NCI-H1105 (cell line): ENCODE measurements around the gene SNRNP70.

Experiments used
- DNase-seq: peaks from one replicate; lab custom pipeline; 2025; lab: John Stamatoyannopoulos, UW

The SNRNP70 gene

GRCh38 chr19:49148784-49149651, 63.8 kb downstream of the SNRNP70 start:
- DNase-seq = peak; percentile 95

DNA sequence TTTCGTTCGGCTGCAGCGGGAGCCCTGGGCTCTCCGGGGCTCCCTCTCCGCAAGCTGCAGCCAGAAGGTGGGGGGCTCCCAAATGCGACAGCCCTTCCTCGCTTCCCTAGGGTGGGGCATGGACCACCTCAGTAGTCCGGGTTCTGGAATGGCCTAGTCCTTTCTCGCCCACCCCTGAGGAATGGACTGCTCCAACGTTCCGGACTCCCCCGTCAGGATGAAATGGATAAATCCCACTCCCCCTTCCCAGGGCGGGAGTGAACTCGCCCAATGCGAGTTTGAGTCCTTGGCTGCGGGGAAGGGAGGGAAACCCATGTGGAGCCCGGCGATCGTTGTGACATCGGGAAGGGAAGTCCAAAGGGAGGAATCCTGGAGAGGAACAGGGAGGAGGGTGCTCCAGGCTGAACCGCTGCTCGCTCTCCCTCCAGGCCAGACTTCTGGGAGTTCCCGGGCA, 64.4 kb downstream of the SNRNP70 start:
- peak; percentile 79 for DNase-seq

- DNase-seq = peak; percentile 81
Measured at GRCh38 chr19:49150106-49150943, 65.1 kb downstream of the SNRNP70 start.

- DNase-seq = no peak
Measured at GRCh38 chr19:49150944-49151243, 65.6 kb downstream of the SNRNP70 start.

- peak; percentile 68 for DNase-seq
Measured at GRCh38 chr19:49151267-49152118, 66.2 kb downstream of the SNRNP70 start.

DNA sequence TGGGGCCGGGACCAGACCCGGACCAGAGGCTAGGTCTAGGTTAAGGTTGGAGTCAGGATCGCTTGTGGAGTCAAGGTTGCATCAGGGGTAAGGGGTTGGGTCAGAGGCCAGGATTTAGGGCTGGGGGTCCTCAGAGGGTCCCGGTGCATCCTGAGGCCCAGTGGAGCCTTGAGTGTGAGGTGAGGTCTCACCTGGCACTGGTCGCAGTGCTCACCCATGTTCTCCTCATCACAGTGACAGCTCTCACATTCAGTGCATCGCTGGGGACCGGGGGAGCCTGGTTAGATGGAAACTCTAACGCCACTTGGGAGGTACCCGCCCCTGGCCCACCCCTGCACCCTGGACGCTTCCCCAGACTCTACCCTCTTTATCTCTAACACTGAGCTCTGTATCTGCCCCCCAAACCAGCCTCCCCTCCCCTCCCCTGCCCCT, 66.9 kb downstream of the SNRNP70 start:
- DNase-seq = no peak

- no peak for DNase-seq
Measured at GRCh38 chr19:49153167-49153809, 68.0 kb downstream of the SNRNP70 start.

- DNase-seq = no peak
Measured at GRCh38 chr19:49154279-49154678, 69.0 kb downstream of the SNRNP70 start.

- no peak for DNase-seq
Measured at GRCh38 chr19:49155005-49155819, 70.0 kb downstream of the SNRNP70 start, which contains the start of gene HRC. Gene HRC (minus strand): TSS chr19:49155396. CDS start chr19:49155237, 159 bp downstream.

DNA sequence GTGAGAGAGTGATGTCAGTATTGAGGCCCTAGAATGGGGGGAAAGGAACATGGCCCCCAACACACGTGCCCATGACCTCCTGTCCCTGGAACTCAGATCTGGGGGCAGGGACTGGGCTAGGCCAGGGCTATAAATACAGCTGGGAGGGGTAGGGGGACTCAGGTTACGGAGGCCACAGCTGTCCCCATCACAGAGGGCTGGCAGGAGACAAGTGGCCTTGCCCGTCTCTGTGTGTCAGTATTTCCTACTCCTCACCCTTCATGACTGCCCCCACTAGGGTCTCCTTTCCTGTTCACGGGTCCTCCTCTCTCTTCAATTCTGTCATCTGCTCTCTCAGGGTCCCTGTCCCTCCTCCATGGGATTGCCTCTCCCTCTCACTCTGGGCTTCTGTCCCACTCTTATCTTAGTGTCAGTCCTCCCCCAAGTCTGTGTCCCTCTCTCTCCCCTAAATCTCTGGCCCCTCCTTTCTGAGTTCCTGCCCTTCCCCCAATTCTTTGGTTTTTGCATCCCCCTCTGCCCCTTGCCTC, 70.6 kb downstream of the SNRNP70 start:
- no peak for DNase-seq

GRCh38 chr19:49157445-49158224, 72.4 kb downstream of the SNRNP70 start, which contains the start of gene TRPM4:
Gene TRPM4 (plus strand): TSS chr19:49157792. CDS start chr19:49157867, 75 bp downstream.
- DNase-seq = peak; percentile 89
